ENCODE results near the gene MRPS15.

Gene MRPS15

GRCh38 chr1:36472656-36473055, 8.5 kb upstream of the MRPS15 start:
- H3K4me3 ChIP-seq (ENCODE audit: low read length), result no peak overlapping the region
- TF ChIP-seq CTCF (conservative IDR thresholded peaks at IDR 0.05; ENCODE audit: low read length), result no peak
- no peak for DNase-seq (ENCODE audit: low read depth)

- TF ChIP-seq CTCF (conservative IDR thresholded peaks at IDR 0.05; ENCODE audit: low read length), result no peak
These were observed 7.9 kb upstream of the MRPS15 start for GRCh38 chr1:36471830-36472641.

DNA sequence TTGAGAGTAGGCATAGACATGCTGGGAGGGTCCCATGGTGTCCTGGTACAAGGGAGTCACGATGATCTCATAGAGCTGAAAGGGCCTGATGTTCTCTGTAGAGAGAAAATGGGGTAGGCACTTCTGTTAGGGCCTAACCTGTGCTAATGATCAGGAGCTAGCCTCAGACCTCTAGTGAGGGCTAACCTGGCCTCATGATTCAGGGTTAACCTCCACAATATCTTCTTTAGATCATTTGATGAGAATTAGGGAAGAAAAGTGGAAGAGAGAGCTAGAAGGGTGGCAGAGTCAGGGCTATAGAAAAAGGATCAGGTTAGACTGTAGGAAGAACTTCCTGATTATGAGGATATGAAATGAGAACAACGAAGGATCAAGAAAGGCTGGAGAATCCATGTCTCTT, 5.0 kb upstream of the MRPS15 start:
- no peak for DNase-seq (ENCODE audit: low read depth)
- H3K4me3 ChIP-seq (ENCODE audit: low read length), result no peak overlapping the region
- TF ChIP-seq CTCF (conservative IDR thresholded peaks at IDR 0.05; ENCODE audit: low read length), result no peak

More at GRCh38 chr1:36471830-36472641, 7.9 kb upstream of the MRPS15 start:
- H3K4me3 ChIP-seq (ENCODE audit: low read length), result no peak overlapping the region
- DNase-seq (ENCODE audit: low read depth), result no peak

GRCh38 chr1:36467700-36468455, 3.7 kb upstream of the MRPS15 start:
- TF ChIP-seq CTCF (conservative IDR thresholded peaks at IDR 0.05; ENCODE audit: low read length), result no peak
- no peak overlapping the region for H3K4me3 ChIP-seq (ENCODE audit: low read length)
- DNase-seq (ENCODE audit: low read depth), result no peak

- TF ChIP-seq CTCF (conservative IDR thresholded peaks at IDR 0.05; ENCODE audit: low read length), result no peak
- no peak overlapping the region for H3K4me3 ChIP-seq (ENCODE audit: low read length)
- no peak for DNase-seq (ENCODE audit: low read depth)
These were observed 2.8 kb upstream of the MRPS15 start for GRCh38 chr1:36467027-36467410.

GRCh38 chr1:36466370-36467026, 2.3 kb upstream of the MRPS15 start:
- DNase-seq (ENCODE audit: low read depth), result no peak
- H3K4me3 ChIP-seq (ENCODE audit: low read length), result no peak overlapping the region
- no peak for TF ChIP-seq CTCF (conservative IDR thresholded peaks at IDR 0.05; ENCODE audit: low read length)

Measured in AG10803 (cell line).